SK-N-SH (cell line): ENCODE results near the gene TYROBP. TPM values are rescaled to one million over a fixed set of nuclear protein-coding genes. Genes with fewer than 3 reads are reported as not detected.
A peak's percentile ranks its signal among the peaks of the same experiment; 100 is the strongest.

Experiments
- CTCF ChIA-PET: fragments of 300-600, 350-600 bp; formaldehyde crosslinking; extraction: SDS; loops from one replicate; lab custom pipeline; 2021; lab: Yijun Ruan, JAX
- POLR2A ChIA-PET: fragments of 350-600 bp; sonication (Branson Sonifier 250); formaldehyde crosslinking; extraction: SDS; loops from one replicate; lab custom pipeline; 2020; ENCODE audit warnings: antibody characterized with exemption, inconsistent platforms; lab: Yijun Ruan, JAX
- DNase-seq: peaks from one replicate; pipeline ENCODE4 v3.0.0; 2012
- H2AFZ ChIP-seq: fragments of 200-600 bp; sonication (generic); 2 replicates; pipeline ENCODE4 v1.8.1; 2016; ENCODE audit warnings: antibody characterized with exemption, mild to moderate bottlenecking, low read depth
- H3F3A ChIP-seq: fragments of 200-600 bp; sonication (generic); replicated peaks from 2 replicates; pipeline ENCODE3; 2016; ENCODE audit warnings: antibody characterized with exemption, mild to moderate bottlenecking; ENCODE audit not compliant: insufficient read depth
- H3K27ac ChIP-seq, 2 experiments: fragments of 200-500 bp in 1 of 2; fragments of 200-600 bp in 1 of 2; sonication (Bioruptor generic) in 1 of 2; sonication (generic), shearing (Covaris generic) in 1 of 2; 2 replicates each; pipeline versions ENCODE4 v1.5.1 to v1.6.1; 2014 to 2016; ENCODE audit warnings: low read depth in 2 of 2, inconsistent platforms in 1 of 2, low read length in 1 of 2, mild to moderate bottlenecking in 1 of 2, mixed read lengths in 1 of 2
- H3K27me3 ChIP-seq: fragments of 200-600 bp; sonication (generic), shearing (Covaris generic); 2 replicates; pipeline ENCODE4 v1.6.1; 2016; ENCODE audit warnings: mixed run types; ENCODE audit not compliant: insufficient read depth
- H3K36me3 ChIP-seq, 2 experiments: fragments of 200-500 bp in 1 of 2; fragments of 200-600 bp in 1 of 2; sonication (Bioruptor generic) in 1 of 2; sonication (generic) in 1 of 2; replicated peaks in 1 of 2; 2 replicates each; pipeline versions ENCODE3 to v1.5.1; 2014 to 2016; ENCODE audit warnings: low read length in 1 of 2, mild to moderate bottlenecking in 1 of 2; ENCODE audit not compliant: insufficient read depth in 2 of 2, control insufficient read depth in 1 of 2
- H3K4me1 ChIP-seq, 2 experiments: fragments of 200-500 bp in 1 of 2; fragments of 200-600 bp in 1 of 2; sonication (Bioruptor generic) in 1 of 2; sonication (generic), shearing (Covaris generic) in 1 of 2; 2 replicates each; pipeline versions ENCODE4 v1.5.1 to v1.6.1; 2014 to 2016; ENCODE audit warnings: low read depth in 1 of 2, low read length in 1 of 2, mixed run types in 1 of 2; ENCODE audit not compliant: insufficient read depth in 2 of 2, control insufficient read depth in 1 of 2
- H3K4me2 ChIP-seq: fragments of 200-600 bp; sonication (generic), shearing (Covaris generic); 2 replicates; pipeline ENCODE4 v1.6.1; 2017; ENCODE audit warnings: mixed run types
- H3K4me3 ChIP-seq, 2 experiments: fragments of 200-500 bp in 1 of 2; fragments of 200-600 bp in 1 of 2; sonication (Bioruptor generic) in 1 of 2; sonication (generic), shearing (Covaris generic) in 1 of 2; 2 replicates each; pipeline versions ENCODE4 v1.5.1 to v1.8.1; 2014 to 2016; ENCODE audit warnings: low read depth in 2 of 2, inconsistent platforms in 1 of 2, low read length in 1 of 2, mild to moderate bottlenecking in 1 of 2, mixed read lengths in 1 of 2, moderate library complexity in 1 of 2
- H3K79me2 ChIP-seq: fragments of 200-600 bp; sonication (generic); 2 replicates; pipeline ENCODE4 v1.8.1; 2017; ENCODE audit warnings: mild to moderate bottlenecking; ENCODE audit not compliant: insufficient read depth
- H3K9ac ChIP-seq: fragments of 200-600 bp; sonication (generic); 2 replicates; pipeline ENCODE4 v1.6.1; 2017; ENCODE audit warnings: mixed run types
- H3K9me2 ChIP-seq: fragments of 200-600 bp; sonication (generic); 2 replicates; pipeline ENCODE4 v1.6.1; 2017; ENCODE audit warnings: mixed run types
- H3K9me3 ChIP-seq: fragments of 200-600 bp; sonication (generic); 2 replicates; pipeline ENCODE4 v1.6.1; 2017; ENCODE audit warnings: mixed run types, mild to moderate bottlenecking, moderate library complexity
- H4K20me1 ChIP-seq: fragments of 200-600 bp; sonication (generic); 2 replicates; pipeline ENCODE4 v1.6.1; 2017; ENCODE audit warnings: mild to moderate bottlenecking, mixed run types; ENCODE audit not compliant: insufficient read depth
- EP300 ChIP-seq, 2 experiments: IDR thresholded peaks; 2 replicates each; pipeline versions ENCODE4 v1.4.0 to v1.6.1; 2012; ENCODE audit warnings: borderline replicate concordance in 1 of 2, low read depth in 1 of 2, low read length in 1 of 2
- EZH2phosphoT487 ChIP-seq: fragments of 200-600 bp; sonication (generic); IDR thresholded peaks from 2 replicates; pipeline ENCODE4 v1.6.1; 2017; ENCODE audit warnings: low read depth, mixed run types, mild to moderate bottlenecking, antibody characterized with exemption, moderate library complexity, borderline replicate concordance
- FOSL2 ChIP-seq: IDR thresholded peaks from 2 replicates; pipeline ENCODE4 v1.4.0; 2012; ENCODE audit warnings: low read depth, mild to moderate bottlenecking, moderate library complexity, borderline replicate concordance
- JUND ChIP-seq: IDR thresholded peaks from 2 replicates; pipeline ENCODE4 v1.4.0; 2012
- MXI1 ChIP-seq: IDR thresholded peaks from 2 replicates; pipeline ENCODE4 v1.6.1; 2012; ENCODE audit warnings: mild to moderate bottlenecking, low read depth, low read length, improper control_type of control experiment
- NFIC ChIP-seq: IDR thresholded peaks from 2 replicates; pipeline ENCODE4 v1.4.0; 2012; ENCODE audit warnings: borderline replicate concordance
- RAD21 ChIP-seq: IDR thresholded peaks from 2 replicates; pipeline ENCODE4 v1.6.1; 2012; ENCODE audit warnings: mild to moderate bottlenecking, low read length
- REST ChIP-seq: IDR thresholded peaks from 2 replicates; pipeline ENCODE4 v1.6.1; 2012; ENCODE audit warnings: mild to moderate bottlenecking, low read depth, low read length, moderate library complexity
- RFX5 ChIP-seq: IDR thresholded peaks from 2 replicates; pipeline ENCODE4 v1.6.1; 2012; ENCODE audit warnings: mild to moderate bottlenecking, improper control_type of control experiment, low read length
- SMC3 ChIP-seq: IDR thresholded peaks from 2 replicates; pipeline ENCODE4 v1.6.1; 2012; ENCODE audit warnings: low read depth, low read length, improper control_type of control experiment
- TCF12 ChIP-seq: IDR thresholded peaks from 2 replicates; pipeline ENCODE4 v1.4.0; 2012
- TEAD4 ChIP-seq: IDR thresholded peaks from 2 replicates; pipeline ENCODE4 v1.4.0; 2012; ENCODE audit warnings: mild to moderate bottlenecking, borderline replicate concordance; ENCODE audit not compliant: insufficient read depth
- YY1 ChIP-seq: IDR thresholded peaks from 2 replicates; pipeline ENCODE4 v1.4.0; 2012; ENCODE audit warnings: low read depth, mild to moderate bottlenecking
- ZBTB33 ChIP-seq: IDR thresholded peaks from 2 replicates; pipeline ENCODE4 v1.4.0; 2012; ENCODE audit warnings: low read depth, borderline replicate concordance
- WGBS: methylation state at CpG from one replicate; pipeline ENCODE4 v1.1.6; 2017; ENCODE audit warnings: low lambda C conversion rate; 5-methylcytosine and 5-hydroxymethylcytosine counted together
- polyA plus RNA-seq, 3 experiments: library from polyadenylated mRNA; depleted of rRNA; stranded (reverse); fragments of >200 nt; gene quantifications; 2 replicates each; pipeline ENCODE4 v1.2.3, GENCODE V29; 2012
- TF ChIP-seq, protein P1 (sequence below): fragments of 200-600 bp; sonication (generic); IDR thresholded peaks from 2 replicates; pipeline ENCODE4 v1.6.1; 2017; ENCODE audit warnings: antibody characterized with exemption, mild to moderate bottlenecking, moderate library complexity

The TYROBP gene
- polyA plus RNA-seq, 1 of the 3 experiments (the other 2 are of a cell fraction) = not detected

GRCh38 chr19:35882114-35882832 lies 25.8 kb downstream of the TYROBP start:
- Histone ChIP-seq H3K79me2 (no peaks in the 10 kb centered on the region), H2AFZ (no peak overlapping the region), H3K36me3 (no peaks in the 10 kb centered on the region), H3K27me3 (no peaks in the 10 kb centered on the region), H3K4me3 (no peak overlapping the region), H3K27ac (no peak overlapping the region), H3F3A (no peaks in the 10 kb centered on the region), H3K4me2 (no peak overlapping the region), H3K9me3 (no peaks in the 10 kb centered on the region), H4K20me1 (0 out of 2 replicates have a peak, but pooled peaks cover 5% of the 10 kb centered on the region), H3K9ac (no peak overlapping the region), H3K9me2 (no peaks in the 10 kb centered on the region), H3K4me1 (no peaks in the 10 kb centered on the region; a peak in 1 of 4 replicates)
- DNase-seq = peak; percentile 79
- POLR2A ChIA-PET = no interaction called here
- CTCF ChIA-PET = interaction anchor here (0.7 to 6.3 kb wide), 19 partner anchors 9 to 298 kb away, joined by 3 to 57 read pairs (median 4); partner anchors contain the start of genes APLP1, POLR2I and TBCB
- WGBS = 27% methylated on average over 8 of the region's 8 CpGs
- TF ChIP-seq SMC3 = peak; percentile 76
- TF ChIP-seq, protein P1, sequence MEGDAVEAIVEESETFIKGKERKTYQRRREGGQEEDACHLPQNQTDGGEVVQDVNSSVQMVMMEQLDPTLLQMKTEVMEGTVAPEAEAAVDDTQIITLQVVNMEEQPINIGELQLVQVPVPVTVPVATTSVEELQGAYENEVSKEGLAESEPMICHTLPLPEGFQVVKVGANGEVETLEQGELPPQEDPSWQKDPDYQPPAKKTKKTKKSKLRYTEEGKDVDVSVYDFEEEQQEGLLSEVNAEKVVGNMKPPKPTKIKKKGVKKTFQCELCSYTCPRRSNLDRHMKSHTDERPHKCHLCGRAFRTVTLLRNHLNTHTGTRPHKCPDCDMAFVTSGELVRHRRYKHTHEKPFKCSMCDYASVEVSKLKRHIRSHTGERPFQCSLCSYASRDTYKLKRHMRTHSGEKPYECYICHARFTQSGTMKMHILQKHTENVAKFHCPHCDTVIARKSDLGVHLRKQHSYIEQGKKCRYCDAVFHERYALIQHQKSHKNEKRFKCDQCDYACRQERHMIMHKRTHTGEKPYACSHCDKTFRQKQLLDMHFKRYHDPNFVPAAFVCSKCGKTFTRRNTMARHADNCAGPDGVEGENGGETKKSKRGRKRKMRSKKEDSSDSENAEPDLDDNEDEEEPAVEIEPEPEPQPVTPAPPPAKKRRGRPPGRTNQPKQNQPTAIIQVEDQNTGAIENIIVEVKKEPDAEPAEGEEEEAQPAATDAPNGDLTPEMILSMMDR = peak; percentile 61
- no peak for TF ChIP-seq TEAD4
- peak; percentile 87 for TF ChIP-seq RAD21
- TF ChIP-seq FOSL2 = no peak
- TF ChIP-seq MXI1 = peak; percentile 62; the same call in 1 of the 2 replicates
- TF ChIP-seq REST = peak; percentile 8; the same call in 1 of the 2 replicates

GRCh38 chr19:35879770-35880317 lies 28.3 kb downstream of the TYROBP start:
- ChIA-PET POLR2A (interaction anchor here (0.6 kb wide), 1 partner anchor 44 kb away, joined by 3 read pairs; no protein-coding TSS in a partner anchor), CTCF (interaction anchor here (1.2 to 6.3 kb wide), 2 partner anchors 21 to 52 kb away, joined by 4 to 57 read pairs; partner anchors contain the start of gene NFKBID)
- H3K36me3 ChIP-seq = peaks cover 0 to 3% of the 10 kb centered on the region in 2 experiments
- no peak overlapping the region for H3K4me3 ChIP-seq
- H3K27me3 ChIP-seq = no peaks in the 10 kb centered on the region
- H3F3A ChIP-seq = no peaks in the 10 kb centered on the region
- DNase-seq = peak; percentile 79
- H3K4me1 ChIP-seq = no peaks in the 10 kb centered on the region; a peak in 1 of 4 replicates
- H3K79me2 ChIP-seq = no peaks in the 10 kb centered on the region
- H2AFZ ChIP-seq = no peak overlapping the region
- 27% methylated on average over 16 of the region's 28 CpGs for WGBS
- no peak overlapping the region for H3K4me2 ChIP-seq
- H3K9me3 ChIP-seq = no peaks in the 10 kb centered on the region
- no peaks in the 10 kb centered on the region for H3K9me2 ChIP-seq
- no peak overlapping the region for H3K27ac ChIP-seq
- 0 out of 2 replicates have a peak, but pooled peaks cover 5% of the 10 kb centered on the region for H4K20me1 ChIP-seq
- H3K9ac ChIP-seq = no peak overlapping the region
- TF ChIP-seq RFX5 (no peak), EP300 (IDR thresholded peaks at IDR 0.05; ENCODE audit: borderline replicate concordance in 1 of 2, low read depth in 1 of 2, low read length in 1 of 2) (no peak), ZBTB33 (no peak), JUND (no peak), FOSL2 (no peak), YY1 (no peak), EZH2phosphoT487 (no peak), TCF12 (no peak), NFIC (no peak)
- TF ChIP-seq, protein P1 = no peak
